SK-N-SH (cell line): ENCODE results near the gene GGPS1. TPM values are rescaled to one million over a fixed set of nuclear protein-coding genes. Genes with fewer than 3 reads are reported as not detected.

ENCODE experiments used
- CTCF ChIA-PET: fragments of 300-600, 350-600 bp; formaldehyde crosslinking; extraction: SDS; loops from one replicate; lab custom pipeline; 2021; lab: Yijun Ruan, JAX
- POLR2A ChIA-PET: fragments of 350-600 bp; sonication (Branson Sonifier 250); formaldehyde crosslinking; extraction: SDS; loops from one replicate; lab custom pipeline; 2020; ENCODE audit warnings: antibody characterized with exemption, inconsistent platforms; lab: Yijun Ruan, JAX
- DNase-seq: peaks from one replicate; pipeline ENCODE4 v3.0.0; 2012
- H2AFZ ChIP-seq: fragments of 200-600 bp; sonication (generic); 2 replicates; pipeline ENCODE4 v1.8.1; 2016; ENCODE audit warnings: antibody characterized with exemption, mild to moderate bottlenecking, low read depth
- H3F3A ChIP-seq: fragments of 200-600 bp; sonication (generic); replicated peaks from 2 replicates; pipeline ENCODE3; 2016; ENCODE audit warnings: antibody characterized with exemption, mild to moderate bottlenecking; ENCODE audit not compliant: insufficient read depth
- H3K27ac ChIP-seq, 2 experiments: fragments of 200-500 bp in 1 of 2; fragments of 200-600 bp in 1 of 2; sonication (Bioruptor generic) in 1 of 2; sonication (generic), shearing (Covaris generic) in 1 of 2; 2 replicates each; pipeline versions ENCODE4 v1.5.1 to v1.6.1; 2014 to 2016; ENCODE audit warnings: low read depth in 2 of 2, inconsistent platforms in 1 of 2, low read length in 1 of 2, mild to moderate bottlenecking in 1 of 2, mixed read lengths in 1 of 2
- H3K27me3 ChIP-seq: fragments of 200-600 bp; sonication (generic), shearing (Covaris generic); 2 replicates; pipeline ENCODE4 v1.6.1; 2016; ENCODE audit warnings: mixed run types; ENCODE audit not compliant: insufficient read depth
- H3K36me3 ChIP-seq, 2 experiments: fragments of 200-500 bp in 1 of 2; fragments of 200-600 bp in 1 of 2; sonication (Bioruptor generic) in 1 of 2; sonication (generic) in 1 of 2; replicated peaks in 1 of 2; 2 replicates each; pipeline versions ENCODE3 to v1.5.1; 2014 to 2016; ENCODE audit warnings: low read length in 1 of 2, mild to moderate bottlenecking in 1 of 2; ENCODE audit not compliant: insufficient read depth in 2 of 2, control insufficient read depth in 1 of 2
- H3K4me1 ChIP-seq, 2 experiments: fragments of 200-500 bp in 1 of 2; fragments of 200-600 bp in 1 of 2; sonication (Bioruptor generic) in 1 of 2; sonication (generic), shearing (Covaris generic) in 1 of 2; 2 replicates each; pipeline versions ENCODE4 v1.5.1 to v1.6.1; 2014 to 2016; ENCODE audit warnings: low read depth in 1 of 2, low read length in 1 of 2, mixed run types in 1 of 2; ENCODE audit not compliant: insufficient read depth in 2 of 2, control insufficient read depth in 1 of 2
- H3K4me2 ChIP-seq: fragments of 200-600 bp; sonication (generic), shearing (Covaris generic); 2 replicates; pipeline ENCODE4 v1.6.1; 2017; ENCODE audit warnings: mixed run types
- H3K4me3 ChIP-seq, 2 experiments: fragments of 200-500 bp in 1 of 2; fragments of 200-600 bp in 1 of 2; sonication (Bioruptor generic) in 1 of 2; sonication (generic), shearing (Covaris generic) in 1 of 2; 2 replicates each; pipeline versions ENCODE4 v1.5.1 to v1.8.1; 2014 to 2016; ENCODE audit warnings: low read depth in 2 of 2, inconsistent platforms in 1 of 2, low read length in 1 of 2, mild to moderate bottlenecking in 1 of 2, mixed read lengths in 1 of 2, moderate library complexity in 1 of 2
- H3K79me2 ChIP-seq: fragments of 200-600 bp; sonication (generic); 2 replicates; pipeline ENCODE4 v1.8.1; 2017; ENCODE audit warnings: mild to moderate bottlenecking; ENCODE audit not compliant: insufficient read depth
- H3K9ac ChIP-seq: fragments of 200-600 bp; sonication (generic); 2 replicates; pipeline ENCODE4 v1.6.1; 2017; ENCODE audit warnings: mixed run types
- H3K9me2 ChIP-seq: fragments of 200-600 bp; sonication (generic); 2 replicates; pipeline ENCODE4 v1.6.1; 2017; ENCODE audit warnings: mixed run types
- H3K9me3 ChIP-seq: fragments of 200-600 bp; sonication (generic); 2 replicates; pipeline ENCODE4 v1.6.1; 2017; ENCODE audit warnings: mixed run types, mild to moderate bottlenecking, moderate library complexity
- H4K20me1 ChIP-seq: fragments of 200-600 bp; sonication (generic); 2 replicates; pipeline ENCODE4 v1.6.1; 2017; ENCODE audit warnings: mild to moderate bottlenecking, mixed run types; ENCODE audit not compliant: insufficient read depth
- CHD2 ChIP-seq: fragments of 150-350 bp; IDR thresholded peaks from 2 replicates; pipeline ENCODE4 v1.6.1; 2018; ENCODE audit warnings: low read length; ENCODE audit not compliant: partially characterized antibody
- EZH2phosphoT487 ChIP-seq: fragments of 200-600 bp; sonication (generic); IDR thresholded peaks from 2 replicates; pipeline ENCODE4 v1.6.1; 2017; ENCODE audit warnings: low read depth, mixed run types, mild to moderate bottlenecking, antibody characterized with exemption, moderate library complexity, borderline replicate concordance
- FOSL2 ChIP-seq: IDR thresholded peaks from 2 replicates; pipeline ENCODE4 v1.4.0; 2012; ENCODE audit warnings: low read depth, mild to moderate bottlenecking, moderate library complexity, borderline replicate concordance
- MXI1 ChIP-seq: IDR thresholded peaks from 2 replicates; pipeline ENCODE4 v1.6.1; 2012; ENCODE audit warnings: mild to moderate bottlenecking, low read depth, low read length, improper control_type of control experiment
- NFIC ChIP-seq: IDR thresholded peaks from 2 replicates; pipeline ENCODE4 v1.4.0; 2012; ENCODE audit warnings: borderline replicate concordance
- PBX3 ChIP-seq: IDR thresholded peaks from 2 replicates; pipeline ENCODE4; 2012
- RAD21 ChIP-seq: IDR thresholded peaks from 2 replicates; pipeline ENCODE4 v1.6.1; 2012; ENCODE audit warnings: mild to moderate bottlenecking, low read length
- RCOR1 ChIP-seq: fragments of 150-350 bp; IDR thresholded peaks from 2 replicates; pipeline ENCODE4 v1.6.1; 2017; ENCODE audit warnings: antibody characterized with exemption, low read length
- TCF12 ChIP-seq: IDR thresholded peaks from 2 replicates; pipeline ENCODE4 v1.4.0; 2012
- USF1 ChIP-seq: IDR thresholded peaks from 2 replicates; pipeline ENCODE4 v1.4.0; 2012; ENCODE audit warnings: low read depth, borderline replicate concordance
- YY1 ChIP-seq: IDR thresholded peaks from 2 replicates; pipeline ENCODE4 v1.4.0; 2012; ENCODE audit warnings: low read depth, mild to moderate bottlenecking
- ZBTB33 ChIP-seq: IDR thresholded peaks from 2 replicates; pipeline ENCODE4 v1.4.0; 2012; ENCODE audit warnings: low read depth, borderline replicate concordance
- WGBS: methylation state at CpG from one replicate; pipeline ENCODE4 v1.1.6; 2017; ENCODE audit warnings: low lambda C conversion rate; 5-methylcytosine and 5-hydroxymethylcytosine counted together
- polyA plus RNA-seq, 3 experiments: library from polyadenylated mRNA; depleted of rRNA; stranded (reverse); fragments of >200 nt; gene quantifications; 2 replicates each; pipeline ENCODE4 v1.2.3, GENCODE V29; 2012
- TF ChIP-seq, protein P1 (sequence below): fragments of 150-350 bp; IDR thresholded peaks from 2 replicates; pipeline ENCODE4 v1.6.1; 2017; ENCODE audit warnings: antibody characterized with exemption, low read length, low read depth, borderline replicate concordance
- TF ChIP-seq, protein P2 (sequence below): fragments of 200-600 bp; sonication (generic); IDR thresholded peaks from 2 replicates; pipeline ENCODE4 v1.6.1; 2017; ENCODE audit warnings: antibody characterized with exemption, mild to moderate bottlenecking, moderate library complexity
- TF ChIP-seq, protein P3 (sequence below): IDR thresholded peaks from 2 replicates; pipeline ENCODE4 v1.6.1; 2012; ENCODE audit warnings: mild to moderate bottlenecking, low read depth, low read length, moderate library complexity

Gene GGPS1
- polyA plus RNA-seq, 1 of the 3 experiments (the other 2 are of a cell fraction): 15.7 TPM

DNA sequence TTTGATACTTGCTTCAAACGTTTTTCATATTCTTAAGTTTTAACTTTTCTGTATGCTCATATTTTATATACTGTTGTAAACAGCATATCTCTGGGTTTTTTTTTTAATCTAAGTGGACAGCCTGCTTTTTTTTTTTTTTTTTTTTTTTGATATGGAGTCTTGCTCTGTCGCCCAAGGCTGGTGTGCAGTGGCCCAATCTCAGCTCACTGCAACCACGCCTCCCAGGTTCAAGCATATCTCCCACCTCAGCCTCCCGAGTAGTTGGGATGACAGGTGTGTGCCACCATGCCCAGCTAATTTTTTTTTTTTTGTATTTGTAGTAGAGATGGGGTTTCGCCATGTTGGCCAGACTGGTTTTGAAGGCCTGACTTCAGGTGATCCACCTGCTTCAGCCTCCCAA, 40.1 kb downstream of the GGPS1 start:
- Histone ChIP-seq H3K4me2 (peak overlapping the region; percentile 81), H3K27ac (no peak overlapping the region), H3K79me2 (peaks cover 60% of the 10 kb centered on the region), H3F3A (peaks cover 6% of the 10 kb centered on the region), H4K20me1 (no peaks in the 10 kb centered on the region), H2AFZ (0 out of 2 replicates have a peak overlapping the region, but pooled peaks have one; percentile 93), H3K4me3 (peak overlapping the region; percentile 68 to 78; a peak in 3 of 4 replicates), H3K9ac (peak overlapping the region; percentile 67; the same call in 1 of the 2 replicates), H3K9me3 (no peaks in the 10 kb centered on the region), H3K36me3 (peaks cover 3 to 6% of the 10 kb centered on the region in 2 experiments), H3K4me1 (no peaks in the 10 kb centered on the region; a peak in 1 of 4 replicates), H3K27me3 (no peaks in the 10 kb centered on the region), H3K9me2 (no peaks in the 10 kb centered on the region)
- TF ChIP-seq EZH2phosphoT487 (no peak), PBX3 (no peak), TCF12 (no peak)
- ChIA-PET CTCF (interaction anchor here (2.0 kb wide), 1 partner anchor 48 kb away, joined by 4 read pairs; no protein-coding TSS in a partner anchor), POLR2A (no interaction called here)
- 82% methylated on average over 5 of the region's 5 CpGs for WGBS
- DNase-seq: no peak

- H3K4me1 ChIP-seq: no peaks in the 10 kb centered on the region; a peak in 1 of 4 replicates
- H3K27me3 ChIP-seq: no peaks in the 10 kb centered on the region
- DNase-seq: no peak
- peaks cover 6% of the 10 kb centered on the region for H3F3A ChIP-seq
- peaks cover 69% of the 10 kb centered on the region for H3K79me2 ChIP-seq
- H3K9me3 ChIP-seq: no peaks in the 10 kb centered on the region
- TF ChIP-seq USF1 (no peak), ZBTB33 (no peak), MXI1 (no peak), RCOR1 (no peak), CHD2 (no peak), NFIC (no peak), FOSL2 (no peak), RAD21 (no peak), YY1 (no peak)
- TF ChIP-seq, protein P1, sequence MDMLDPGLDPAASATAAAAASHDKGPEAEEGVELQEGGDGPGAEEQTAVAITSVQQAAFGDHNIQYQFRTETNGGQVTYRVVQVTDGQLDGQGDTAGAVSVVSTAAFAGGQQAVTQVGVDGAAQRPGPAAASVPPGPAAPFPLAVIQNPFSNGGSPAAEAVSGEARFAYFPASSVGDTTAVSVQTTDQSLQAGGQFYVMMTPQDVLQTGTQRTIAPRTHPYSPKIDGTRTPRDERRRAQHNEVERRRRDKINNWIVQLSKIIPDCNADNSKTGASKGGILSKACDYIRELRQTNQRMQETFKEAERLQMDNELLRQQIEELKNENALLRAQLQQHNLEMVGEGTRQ: no peak
- TF ChIP-seq, protein P2, sequence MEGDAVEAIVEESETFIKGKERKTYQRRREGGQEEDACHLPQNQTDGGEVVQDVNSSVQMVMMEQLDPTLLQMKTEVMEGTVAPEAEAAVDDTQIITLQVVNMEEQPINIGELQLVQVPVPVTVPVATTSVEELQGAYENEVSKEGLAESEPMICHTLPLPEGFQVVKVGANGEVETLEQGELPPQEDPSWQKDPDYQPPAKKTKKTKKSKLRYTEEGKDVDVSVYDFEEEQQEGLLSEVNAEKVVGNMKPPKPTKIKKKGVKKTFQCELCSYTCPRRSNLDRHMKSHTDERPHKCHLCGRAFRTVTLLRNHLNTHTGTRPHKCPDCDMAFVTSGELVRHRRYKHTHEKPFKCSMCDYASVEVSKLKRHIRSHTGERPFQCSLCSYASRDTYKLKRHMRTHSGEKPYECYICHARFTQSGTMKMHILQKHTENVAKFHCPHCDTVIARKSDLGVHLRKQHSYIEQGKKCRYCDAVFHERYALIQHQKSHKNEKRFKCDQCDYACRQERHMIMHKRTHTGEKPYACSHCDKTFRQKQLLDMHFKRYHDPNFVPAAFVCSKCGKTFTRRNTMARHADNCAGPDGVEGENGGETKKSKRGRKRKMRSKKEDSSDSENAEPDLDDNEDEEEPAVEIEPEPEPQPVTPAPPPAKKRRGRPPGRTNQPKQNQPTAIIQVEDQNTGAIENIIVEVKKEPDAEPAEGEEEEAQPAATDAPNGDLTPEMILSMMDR: no peak
- TF ChIP-seq, protein P3, sequence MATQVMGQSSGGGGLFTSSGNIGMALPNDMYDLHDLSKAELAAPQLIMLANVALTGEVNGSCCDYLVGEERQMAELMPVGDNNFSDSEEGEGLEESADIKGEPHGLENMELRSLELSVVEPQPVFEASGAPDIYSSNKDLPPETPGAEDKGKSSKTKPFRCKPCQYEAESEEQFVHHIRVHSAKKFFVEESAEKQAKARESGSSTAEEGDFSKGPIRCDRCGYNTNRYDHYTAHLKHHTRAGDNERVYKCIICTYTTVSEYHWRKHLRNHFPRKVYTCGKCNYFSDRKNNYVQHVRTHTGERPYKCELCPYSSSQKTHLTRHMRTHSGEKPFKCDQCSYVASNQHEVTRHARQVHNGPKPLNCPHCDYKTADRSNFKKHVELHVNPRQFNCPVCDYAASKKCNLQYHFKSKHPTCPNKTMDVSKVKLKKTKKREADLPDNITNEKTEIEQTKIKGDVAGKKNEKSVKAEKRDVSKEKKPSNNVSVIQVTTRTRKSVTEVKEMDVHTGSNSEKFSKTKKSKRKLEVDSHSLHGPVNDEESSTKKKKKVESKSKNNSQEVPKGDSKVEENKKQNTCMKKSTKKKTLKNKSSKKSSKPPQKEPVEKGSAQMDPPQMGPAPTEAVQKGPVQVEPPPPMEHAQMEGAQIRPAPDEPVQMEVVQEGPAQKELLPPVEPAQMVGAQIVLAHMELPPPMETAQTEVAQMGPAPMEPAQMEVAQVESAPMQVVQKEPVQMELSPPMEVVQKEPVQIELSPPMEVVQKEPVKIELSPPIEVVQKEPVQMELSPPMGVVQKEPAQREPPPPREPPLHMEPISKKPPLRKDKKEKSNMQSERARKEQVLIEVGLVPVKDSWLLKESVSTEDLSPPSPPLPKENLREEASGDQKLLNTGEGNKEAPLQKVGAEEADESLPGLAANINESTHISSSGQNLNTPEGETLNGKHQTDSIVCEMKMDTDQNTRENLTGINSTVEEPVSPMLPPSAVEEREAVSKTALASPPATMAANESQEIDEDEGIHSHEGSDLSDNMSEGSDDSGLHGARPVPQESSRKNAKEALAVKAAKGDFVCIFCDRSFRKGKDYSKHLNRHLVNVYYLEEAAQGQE: no peak
- TF ChIP-seq, all 33 proteins: peak for 0
- Histone ChIP-seq H3K27ac (no peak overlapping the region), H3K9me2 (no peaks in the 10 kb centered on the region), H3K4me2 (no peak overlapping the region), H3K4me3 (no peak overlapping the region), H2AFZ (no peak overlapping the region), H3K36me3 (peaks cover 3 to 9% of the 10 kb centered on the region in 2 experiments), H4K20me1 (no peaks in the 10 kb centered on the region), H3K9ac (no peak overlapping the region)
- WGBS: 91% methylated on average over 5 of the region's 5 CpGs
- ChIA-PET POLR2A (no interaction called here), CTCF (no interaction called here)
Measured at GRCh38 chr1:235369802-235370201, 41.4 kb downstream of the GGPS1 start.
